GM21619 (cell line): ENCODE results near the gene CDH23.

ENCODE experiments used
- ATAC-seq: cut with Tn5 transposase; IDR thresholded peaks from one replicate; pipeline ENCODE4 v1.9.1; 2021; ENCODE audit not compliant: unreplicated experiment

Gene CDH23

DNA sequence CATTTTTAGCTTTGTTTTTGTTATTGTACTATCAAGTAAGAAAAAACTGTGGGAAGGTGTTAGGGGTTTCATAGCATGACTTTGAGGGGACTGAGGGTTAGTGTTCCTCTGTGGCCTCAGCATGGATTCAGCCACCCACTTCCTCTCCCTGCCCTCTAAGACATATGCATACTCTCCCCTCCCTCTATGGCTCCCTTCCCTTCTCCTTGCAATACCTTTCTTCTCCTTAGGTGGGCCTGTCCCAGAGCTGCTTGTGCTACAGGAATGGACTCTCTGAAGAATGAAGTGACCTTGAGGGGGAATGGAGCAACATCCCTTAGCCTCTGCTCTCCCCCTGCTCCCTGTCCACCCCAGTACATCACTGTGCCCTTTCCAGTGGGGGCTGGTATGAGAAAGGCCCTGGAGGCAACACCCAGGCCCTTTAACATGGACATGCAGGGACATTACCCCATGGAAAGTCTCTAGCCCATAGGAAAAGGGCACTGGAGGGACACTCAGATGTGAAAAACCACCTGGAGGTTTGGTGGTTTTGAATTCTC lies 22.4 kb downstream of the CDH23 start:
- ATAC-seq: no peak

DNA sequence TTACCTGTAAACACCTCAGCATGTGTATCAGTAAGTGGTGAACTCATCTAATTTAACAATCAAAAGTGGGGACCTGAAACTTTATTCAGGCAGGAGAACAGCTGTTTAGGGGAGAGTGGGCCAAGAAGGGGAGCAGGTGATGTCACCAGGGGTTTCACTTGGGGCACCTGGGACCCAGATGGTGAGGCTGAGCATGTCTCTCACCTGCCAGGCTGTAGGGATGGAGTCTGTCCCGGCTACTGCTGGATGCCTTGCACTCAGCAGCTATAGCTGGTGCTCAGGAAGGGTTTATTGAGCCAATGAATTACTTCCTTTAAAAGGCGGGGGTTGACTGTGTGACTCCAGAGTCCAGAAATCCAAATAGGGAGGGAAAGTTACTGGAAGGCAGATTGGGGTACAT lies 23.0 kb downstream of the CDH23 start:
- ATAC-seq: no peak

DNA sequence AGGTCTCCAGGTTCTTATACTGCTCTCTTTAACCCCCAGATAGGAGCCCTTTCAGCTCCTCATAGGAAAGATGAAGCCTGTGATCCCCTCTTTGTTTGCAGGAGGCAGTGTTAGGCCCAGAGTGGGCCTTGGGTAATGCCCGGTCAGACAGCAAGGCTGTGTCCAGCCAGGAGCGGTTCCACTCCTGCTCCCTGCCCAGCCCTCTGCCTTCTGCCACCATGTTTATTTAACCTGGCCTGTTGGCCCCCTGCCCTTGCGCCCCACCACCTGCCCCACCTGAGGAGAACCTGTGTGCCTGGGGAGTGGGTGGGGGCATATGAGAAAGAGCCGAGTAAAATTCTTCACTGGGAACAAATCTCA lies 24.3 kb downstream of the CDH23 start:
- no peak for ATAC-seq

DNA sequence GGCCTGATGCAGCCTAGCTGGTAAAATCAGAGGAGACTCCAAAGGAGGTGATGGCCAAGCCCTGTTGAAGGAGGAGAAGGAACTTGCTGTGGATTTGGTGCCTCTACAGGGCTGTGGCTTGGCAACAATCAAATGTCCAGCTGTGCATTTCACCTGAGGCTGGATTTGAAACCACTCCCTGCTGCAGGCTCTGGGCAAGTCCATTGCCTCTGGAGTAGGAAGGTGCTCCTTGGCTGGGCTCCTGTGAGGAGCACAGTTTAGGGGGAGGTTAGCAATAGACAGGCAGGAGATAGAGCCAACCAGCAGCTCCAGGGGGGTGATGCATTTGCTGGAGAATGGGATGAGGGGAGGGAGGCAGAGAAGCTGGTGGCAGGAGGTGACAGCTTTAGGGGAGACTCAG lies 26.5 kb downstream of the CDH23 start:
- no peak for ATAC-seq

DNA sequence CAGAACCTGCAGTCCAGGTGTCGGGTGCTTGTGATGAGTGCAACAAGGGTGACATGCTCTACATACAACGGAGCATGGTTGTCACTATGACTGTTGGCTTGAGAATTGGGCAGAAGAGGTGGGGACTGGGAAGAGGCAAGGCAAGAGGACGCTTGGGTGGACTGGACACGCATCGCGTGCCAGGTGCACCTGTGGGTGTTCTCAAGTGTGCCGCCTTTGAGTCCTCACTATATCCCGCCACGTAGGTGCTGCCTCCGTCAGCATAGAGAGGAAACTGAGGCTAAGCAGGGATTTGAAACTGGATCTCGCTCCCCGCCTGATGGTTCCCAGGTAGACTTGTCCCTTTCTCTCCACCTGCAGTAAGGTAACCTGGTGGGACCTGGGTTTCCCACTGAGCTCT lies 27.2 kb downstream of the CDH23 start:
- ATAC-seq: no peak

DNA sequence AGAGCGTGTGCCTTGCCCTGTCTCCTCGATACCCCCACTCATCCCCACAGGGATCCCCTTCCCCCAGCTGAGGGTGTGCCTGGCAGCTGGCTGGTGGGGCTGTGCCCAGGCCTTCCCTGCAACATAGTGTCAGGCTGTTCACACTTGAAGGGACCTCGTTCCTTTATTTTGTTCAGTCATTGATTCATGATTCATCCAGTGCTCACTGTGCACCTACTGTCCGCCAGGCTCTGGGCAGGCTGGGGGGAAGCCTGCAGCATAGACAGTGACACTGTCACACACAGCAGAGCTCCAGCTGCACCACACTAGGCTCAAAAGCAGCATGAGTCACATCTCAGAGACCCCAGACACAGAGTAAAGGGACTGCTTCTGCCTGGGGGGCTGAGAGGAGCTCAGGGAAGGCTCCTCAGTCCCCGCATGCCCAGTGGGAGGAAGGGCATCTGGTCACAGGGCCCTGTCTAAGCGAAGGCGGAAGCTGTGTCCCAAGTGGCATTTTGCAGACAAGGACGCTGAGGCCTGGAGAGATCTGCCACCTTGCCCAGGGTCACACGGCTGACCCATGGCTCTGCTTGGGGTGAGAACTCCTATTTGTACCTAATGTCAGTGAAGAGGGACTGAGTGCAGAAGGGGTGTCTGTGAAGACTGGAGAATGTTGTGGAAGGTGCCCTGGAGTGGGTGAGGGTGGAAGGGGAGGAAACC lies 27.9 kb downstream of the CDH23 start:
- no peak for ATAC-seq

DNA sequence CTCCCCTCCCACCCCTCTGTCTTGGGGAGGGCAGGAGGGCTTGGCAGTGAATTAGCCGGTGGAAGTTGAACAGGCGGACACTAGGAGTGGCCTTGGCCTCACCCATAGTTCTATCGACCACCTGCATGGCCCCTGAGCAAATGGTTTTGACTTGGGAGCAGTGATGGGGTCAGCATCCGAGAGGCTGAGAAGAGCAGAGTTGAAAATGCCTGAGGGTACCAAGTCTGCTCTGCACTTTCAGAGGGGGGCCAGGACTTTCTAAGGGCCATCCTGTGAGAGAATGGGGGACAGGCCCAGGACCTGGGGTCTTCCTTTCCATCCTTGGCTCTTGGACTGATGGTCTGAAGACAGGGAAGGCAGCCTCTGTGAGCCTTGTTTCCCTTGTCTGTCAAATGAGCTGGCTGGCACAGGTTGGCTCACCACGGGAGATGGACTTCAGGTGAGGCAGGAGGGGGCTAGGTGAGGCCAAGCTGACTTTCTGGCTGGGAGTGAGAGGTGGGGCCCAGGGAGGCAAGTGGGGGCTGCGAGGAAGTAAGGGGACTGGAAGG lies 29.4 kb downstream of the CDH23 start:
- no peak for ATAC-seq

DNA sequence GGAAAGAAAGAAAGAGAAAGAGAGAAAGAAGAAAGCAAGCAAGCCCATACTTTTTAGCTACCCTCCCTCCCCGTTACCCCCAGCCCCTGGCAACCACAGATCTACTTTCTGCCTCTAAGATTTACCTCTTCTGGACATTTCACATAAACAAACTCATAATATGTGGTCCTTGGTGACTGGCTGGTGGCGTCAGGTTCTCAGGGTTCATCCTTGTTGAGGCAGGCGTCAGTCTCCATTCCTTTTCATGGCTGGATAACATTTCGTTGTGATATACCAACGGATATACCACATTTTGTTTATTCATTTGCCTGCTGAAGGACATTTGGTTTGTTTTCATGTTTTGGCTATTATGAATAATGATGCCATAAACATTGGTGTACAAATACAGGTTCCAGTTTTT lies 30.5 kb downstream of the CDH23 start:
- ATAC-seq: no peak

DNA sequence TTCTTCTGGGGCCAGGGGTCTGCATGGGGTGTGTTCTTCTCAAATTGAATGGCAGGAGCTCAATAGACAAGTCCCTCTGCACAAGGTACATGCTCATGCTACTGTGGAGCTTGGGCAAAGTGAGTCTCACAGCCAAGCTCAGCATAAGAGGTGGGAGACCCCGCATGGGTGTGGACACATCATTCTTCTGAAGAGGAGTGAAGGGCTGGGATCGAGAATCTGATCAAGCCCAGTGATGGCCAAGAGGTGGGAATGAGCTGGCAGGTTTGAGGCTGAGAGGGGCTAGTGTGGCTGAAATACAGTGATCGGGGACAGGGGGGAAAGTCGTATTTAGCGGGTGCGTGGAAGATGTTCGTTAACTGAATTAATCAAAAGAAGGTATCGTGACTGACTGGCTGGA lies 32.6 kb downstream of the CDH23 start:
- no peak for ATAC-seq

DNA sequence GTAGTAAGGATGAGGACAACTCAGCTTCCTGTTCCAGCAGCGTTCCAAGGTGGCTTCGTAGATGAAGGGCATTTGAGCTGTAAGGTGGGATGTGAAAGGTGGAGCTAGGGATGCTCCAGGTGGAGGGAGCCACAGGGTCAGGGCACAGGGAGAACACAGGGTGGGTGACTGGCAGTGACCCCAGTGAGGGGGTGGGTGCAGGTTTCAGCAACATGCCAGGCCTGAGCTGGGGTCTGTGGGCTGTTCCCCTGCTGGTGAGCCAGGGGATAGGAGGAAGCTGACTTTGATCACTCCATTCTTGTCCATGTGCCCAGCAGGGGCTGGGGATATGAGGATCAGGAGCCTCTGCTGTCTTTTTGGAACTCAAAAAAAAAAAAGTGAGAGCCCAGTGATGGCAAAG lies 33.2 kb downstream of the CDH23 start:
- no peak for ATAC-seq

DNA sequence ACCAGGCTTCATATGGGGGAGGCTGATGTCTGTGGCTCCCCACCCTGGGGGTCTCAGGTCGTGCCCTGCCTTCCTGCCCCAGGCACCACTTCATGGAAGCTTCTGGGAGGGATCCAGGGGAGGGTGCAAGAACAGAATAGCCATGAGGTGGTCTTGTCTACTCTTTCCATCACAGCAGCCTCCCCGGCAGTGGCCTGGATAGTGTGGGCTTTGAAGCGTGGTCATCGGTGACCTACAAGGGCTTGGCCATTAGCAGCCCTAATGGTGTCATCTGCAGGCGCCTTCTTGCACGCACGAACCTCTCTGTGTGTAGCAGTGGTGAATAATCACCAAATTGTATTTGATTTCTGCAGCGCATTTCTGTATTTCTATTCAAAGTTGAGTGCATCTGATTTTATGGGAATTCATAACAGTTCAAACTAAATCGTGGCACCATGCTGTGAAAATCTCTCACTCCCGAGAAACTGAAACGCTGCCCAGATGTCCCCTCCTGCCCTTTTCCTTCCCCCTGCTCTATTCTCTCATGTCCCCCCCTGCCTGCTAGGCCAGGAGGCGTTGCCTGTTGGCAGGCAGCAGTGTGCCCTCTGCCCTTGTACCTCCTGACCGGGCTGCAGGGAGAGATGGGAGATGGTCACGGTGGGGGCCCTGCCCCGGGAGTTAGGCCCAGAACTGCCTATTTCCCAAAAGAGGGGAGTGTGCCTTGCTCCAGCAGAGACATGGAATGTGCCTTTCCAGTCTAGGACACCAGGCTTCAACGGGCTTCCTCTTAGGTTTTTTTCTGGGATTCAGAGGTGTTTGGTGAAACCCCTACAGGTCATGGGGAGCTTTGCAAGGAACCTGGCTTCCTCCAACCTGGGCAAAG lies 34.8 kb downstream of the CDH23 start:
- ATAC-seq: no peak

DNA sequence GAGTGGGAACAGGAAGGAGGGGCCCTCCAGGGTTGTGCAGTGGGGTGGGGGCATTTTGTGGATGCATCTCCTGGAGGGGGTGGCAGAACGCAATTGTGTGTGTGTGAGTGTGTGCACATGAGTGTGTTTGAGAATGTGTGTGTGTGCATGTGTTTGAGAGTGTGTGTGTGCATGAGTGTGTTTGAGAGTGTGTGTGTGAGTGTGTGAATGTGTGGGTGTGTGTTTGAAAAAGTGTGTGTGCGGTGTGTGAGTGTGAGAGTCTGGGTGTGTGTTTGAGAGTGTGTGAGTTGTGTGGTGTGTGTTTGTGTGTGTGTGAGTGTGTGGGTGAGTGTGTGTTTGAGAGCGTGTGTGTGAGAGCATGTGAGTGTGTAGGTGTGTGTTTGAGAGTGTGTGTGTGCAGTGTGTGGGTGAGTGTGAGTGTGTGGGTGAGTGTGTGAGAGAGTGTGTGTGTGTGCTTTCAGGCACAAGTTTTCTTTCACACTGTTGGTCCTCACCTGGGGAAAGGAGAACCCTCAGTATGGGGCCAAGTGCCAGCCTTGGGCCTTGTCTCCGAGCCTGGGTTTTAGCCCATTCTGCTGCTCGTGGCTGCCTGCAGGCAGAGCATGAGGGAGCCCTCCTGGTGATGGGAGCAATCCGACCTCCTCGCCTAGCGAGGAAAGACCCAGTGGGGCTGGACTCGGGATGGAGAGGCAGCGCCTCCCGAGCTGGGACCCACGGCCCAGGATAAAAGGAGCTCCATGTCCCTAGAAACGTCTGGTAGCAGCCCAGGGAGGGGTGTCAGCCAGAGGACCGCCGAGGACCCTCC lies 35.6 kb downstream of the CDH23 start:
- ATAC-seq: no peak

DNA sequence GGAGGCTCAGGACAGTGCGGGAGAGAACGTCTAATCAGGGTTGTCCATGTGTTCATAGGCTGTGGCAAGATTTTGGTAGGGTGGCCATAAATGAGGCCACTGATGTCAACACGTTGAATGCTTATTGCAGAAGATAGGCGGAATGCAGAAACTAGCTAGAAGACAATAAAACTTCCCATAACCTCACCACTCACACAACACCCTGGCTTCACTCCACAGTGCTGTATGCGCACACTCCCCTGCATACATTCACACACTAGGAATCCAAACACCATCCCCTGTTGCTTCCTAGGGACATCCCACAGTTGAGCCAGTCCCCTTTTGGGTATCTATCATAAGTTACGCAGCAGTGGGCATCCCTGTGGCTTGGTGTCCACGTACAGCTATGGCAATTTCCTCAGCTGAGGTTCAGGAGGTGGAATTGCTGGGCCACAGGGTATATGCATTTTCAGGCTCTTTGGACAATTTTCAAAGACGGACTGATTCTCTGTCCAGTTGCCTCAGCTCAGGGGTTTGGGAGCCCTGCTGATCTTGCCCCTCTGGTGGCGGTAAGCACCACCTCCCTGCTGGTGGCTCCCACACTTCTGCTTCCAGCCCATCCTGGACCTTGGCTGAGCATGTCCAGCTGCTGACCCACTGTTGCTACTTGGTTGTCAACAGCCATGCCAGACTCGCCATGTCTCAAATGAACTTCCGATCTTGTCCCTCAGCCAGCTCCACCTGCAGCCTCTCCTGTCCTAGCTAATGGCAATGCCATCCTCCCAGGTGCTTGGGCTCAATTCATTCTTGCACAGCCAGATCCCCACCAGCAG lies 36.4 kb downstream of the CDH23 start:
- ATAC-seq: no peak

DNA sequence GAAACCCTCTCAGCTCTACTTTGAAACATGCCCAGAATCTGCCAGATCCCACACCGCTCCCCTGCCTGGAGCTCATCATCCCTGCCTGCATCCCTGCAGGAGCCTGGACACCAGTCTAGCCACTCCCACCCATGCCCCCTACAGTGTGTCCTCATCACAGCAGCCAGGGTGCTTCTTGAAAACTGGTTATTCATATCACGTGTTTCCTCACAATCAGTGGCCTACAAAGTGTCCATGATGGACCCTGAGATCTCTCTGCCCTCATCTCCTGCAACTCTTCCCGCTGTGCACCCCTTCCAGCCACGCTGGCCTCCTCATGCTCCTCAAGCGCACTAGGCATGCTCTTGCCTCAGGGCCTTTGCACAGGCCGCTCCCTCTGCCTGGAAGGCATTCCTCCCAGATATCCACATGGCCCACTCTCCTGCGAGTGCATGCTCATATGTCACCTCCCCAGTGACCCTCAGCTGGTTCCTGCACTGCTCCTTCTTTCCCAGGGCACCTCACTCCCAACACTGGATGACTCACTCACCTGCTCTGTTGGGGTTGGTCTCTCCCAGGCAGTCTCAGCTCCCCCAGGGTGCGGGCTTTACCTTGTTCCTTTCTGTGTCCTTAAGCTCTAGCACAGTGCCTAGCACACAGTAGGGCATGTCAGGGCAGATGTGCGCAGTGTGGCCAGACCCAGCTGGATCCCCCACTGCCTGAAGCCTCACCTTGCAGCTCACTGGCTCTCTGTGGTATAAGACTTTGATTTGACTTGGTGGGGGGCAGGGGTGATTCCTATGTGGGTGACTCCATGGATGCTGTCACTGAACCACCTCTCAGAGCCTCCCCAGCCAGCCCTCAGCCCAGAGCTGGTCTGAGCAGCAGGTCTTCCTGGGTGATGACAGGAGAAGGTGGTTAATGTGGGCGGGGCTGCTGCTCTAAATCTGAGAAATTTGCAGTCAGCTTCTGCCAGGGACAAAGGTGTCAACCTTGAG lies 37.3 kb downstream of the CDH23 start:
- ATAC-seq: no peak

DNA sequence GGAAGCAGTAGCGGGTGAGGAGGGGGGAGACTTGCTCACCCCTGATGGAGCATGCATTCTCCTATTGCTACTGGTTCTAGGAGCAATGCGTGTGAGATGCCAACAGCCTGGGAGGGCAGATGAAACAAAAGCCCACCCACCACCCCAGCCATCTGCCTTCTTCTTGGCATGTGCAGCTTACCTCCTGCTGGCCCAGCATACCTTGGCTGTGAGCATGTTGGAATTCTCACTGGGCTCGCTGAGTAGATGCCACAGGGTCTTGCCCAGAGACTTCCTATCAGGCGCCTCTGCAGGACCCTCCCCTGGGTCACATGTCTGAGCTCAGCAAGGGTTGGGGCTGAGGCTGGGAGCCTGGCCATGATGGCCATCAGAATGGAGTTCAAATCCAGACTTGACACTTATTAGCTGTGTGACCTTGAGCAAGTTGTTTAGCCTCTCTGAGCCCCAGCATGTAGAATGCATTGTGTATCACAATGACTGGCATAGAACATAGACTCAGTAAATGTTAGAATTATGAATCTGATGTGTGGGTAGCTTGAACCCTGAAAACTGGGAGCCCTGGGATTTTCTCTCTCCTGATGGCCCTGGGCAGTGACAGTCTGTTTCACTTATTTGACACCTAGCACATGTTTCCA lies 38.2 kb downstream of the CDH23 start:
- no peak for ATAC-seq

DNA sequence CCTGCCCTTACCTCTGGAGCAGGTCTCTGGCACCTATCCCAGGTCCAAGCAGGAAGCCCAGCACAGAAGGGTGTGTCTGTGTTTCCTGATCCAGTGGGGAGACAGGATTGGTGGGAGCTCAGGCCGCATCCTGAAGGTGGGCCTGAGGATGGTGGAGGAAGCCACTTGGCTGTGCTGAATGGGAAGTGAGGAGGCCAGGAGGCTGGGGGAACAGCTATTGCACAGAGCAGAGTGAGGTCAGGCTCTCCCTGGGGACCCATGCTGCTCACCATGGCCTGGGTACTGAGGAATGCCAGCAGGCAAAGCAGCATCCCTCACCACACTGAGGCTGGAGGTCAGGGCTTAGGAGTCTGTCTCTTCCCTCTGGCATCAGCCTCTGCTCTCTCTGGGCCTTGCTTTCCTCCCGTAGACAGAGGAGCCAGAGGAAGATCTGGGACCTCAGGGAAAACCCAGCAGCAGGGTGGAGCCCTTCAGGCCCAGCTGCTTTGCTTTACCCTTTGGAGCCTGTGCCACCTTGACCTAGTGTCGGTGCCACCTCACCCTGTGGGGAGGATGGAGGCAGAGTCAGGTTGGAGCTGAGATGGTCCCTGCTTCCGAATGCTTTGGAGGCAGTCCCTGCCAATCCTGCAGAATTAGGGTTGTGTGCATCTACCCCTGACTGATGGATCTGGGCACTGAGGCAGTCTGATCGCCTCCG lies 39.0 kb downstream of the CDH23 start:
- no peak for ATAC-seq

DNA sequence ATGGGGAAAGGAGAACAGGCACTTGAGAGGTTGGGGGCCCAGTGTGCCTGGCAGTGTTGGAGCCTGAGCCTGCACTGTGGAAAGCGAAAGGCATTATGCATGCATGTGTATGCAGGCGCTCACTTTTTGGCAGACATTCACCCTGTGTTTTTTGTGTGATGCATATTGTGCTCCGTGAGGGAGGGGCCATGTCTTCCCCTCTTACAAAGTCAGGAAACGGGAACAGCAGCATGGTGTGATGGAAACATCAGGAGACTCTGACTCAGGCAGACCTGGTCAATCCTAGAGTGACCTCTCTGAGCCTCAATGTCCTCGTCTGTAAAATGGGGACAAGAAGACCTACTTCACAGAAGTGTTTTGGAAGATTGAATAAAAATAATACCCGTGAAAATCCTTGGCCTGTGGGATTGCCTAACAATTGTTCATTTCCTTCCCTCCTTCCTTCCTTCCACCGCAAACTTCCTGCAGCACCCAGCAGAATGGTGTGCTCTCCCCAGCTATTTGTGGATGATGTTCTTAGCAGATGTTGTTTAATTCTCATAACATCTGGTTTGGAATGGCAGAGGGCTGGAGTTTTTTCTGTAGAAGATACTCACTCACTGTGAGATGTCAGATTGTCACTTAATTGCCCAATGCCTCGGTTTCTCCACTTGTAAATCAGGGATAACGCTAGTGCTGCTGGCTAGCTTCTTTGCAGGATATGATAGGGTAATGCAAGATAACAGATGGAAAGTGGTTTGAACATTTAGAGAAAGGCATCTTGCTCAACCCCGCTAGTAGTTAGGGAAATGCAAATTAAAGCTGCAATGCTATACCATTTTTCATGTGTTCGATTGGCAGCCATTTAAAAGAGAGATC lies 39.8 kb downstream of the CDH23 start:
- no peak for ATAC-seq
